Effector memory CD4-positive, alpha-beta T cell (primary cell): Measurements from ENCODE around the gene PPP2R3B.
"Not testable (repeated sequence)": the region's sequence is repeated elsewhere in the genome, so short reads cannot be mapped to it uniquely, and the experiment has no call there.

Experiments
- DNase-seq, 3 donors: peaks; one replicate each; pipeline ENCODE4 v3.0.0-alpha.2; 2020
- H3K27ac ChIP-seq: 2 replicates; pipeline ENCODE4 v1.7.0; 2013; ENCODE audit warnings: mild to moderate bottlenecking, low read length, moderate library complexity; ENCODE audit not compliant: insufficient read depth, poor library complexity, severe bottlenecking
- H3K27me3 ChIP-seq: replicated peaks from 2 replicates; pipeline ENCODE4 v1.7.0; 2013; ENCODE audit warnings: mild to moderate bottlenecking, low read length; ENCODE audit not compliant: insufficient read depth, control insufficient read depth, poor library complexity, severe bottlenecking
- H3K36me3 ChIP-seq: 2 replicates; pipeline ENCODE4 v1.7.0; 2013; ENCODE audit warnings: mild to moderate bottlenecking, low read length, moderate library complexity; ENCODE audit not compliant: control insufficient read depth, insufficient read depth
- H3K4me1 ChIP-seq: 2 replicates; pipeline ENCODE4 v1.7.0; 2013; ENCODE audit warnings: low read length, mild to moderate bottlenecking; ENCODE audit not compliant: control insufficient read depth, insufficient read depth, poor library complexity, severe bottlenecking
- H3K4me3 ChIP-seq: 2 replicates; pipeline ENCODE4 v1.7.0; 2013; ENCODE audit warnings: low read length, low read depth, mild to moderate bottlenecking; ENCODE audit not compliant: insufficient read depth, poor library complexity, severe bottlenecking
- H3K9me3 ChIP-seq: 2 replicates; pipeline ENCODE4 v1.7.0; 2013; ENCODE audit warnings: mild to moderate bottlenecking, low read length, moderate library complexity; ENCODE audit not compliant: control insufficient read depth

The PPP2R3B gene

DNA sequence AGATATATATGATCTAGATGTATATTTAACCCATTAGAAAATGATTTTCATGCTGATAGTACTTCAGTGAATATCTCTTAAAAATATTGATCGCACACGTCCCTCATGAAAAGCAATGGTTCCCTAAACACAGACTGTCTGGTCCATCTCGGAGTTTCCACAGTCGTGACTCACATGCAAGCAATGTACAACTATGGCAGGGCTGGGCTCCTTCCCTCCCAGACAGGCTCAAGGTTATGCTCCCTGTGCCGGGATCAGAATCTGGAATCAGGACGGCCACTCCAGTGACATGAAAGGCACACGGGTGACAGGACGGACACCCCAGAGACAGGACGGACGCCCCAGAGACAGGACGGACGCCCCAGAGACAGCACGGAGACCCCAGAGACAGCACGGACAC is 40.2 kb upstream of the PPP2R3B start:
- no peak for DNase-seq
- Histone ChIP-seq H3K36me3 (no peaks in the 10 kb centered on the region), H3K4me1 (no peaks in the 10 kb centered on the region), H3K9me3 (no peaks in the 10 kb centered on the region), H3K27ac (no peak overlapping the region), H3K27me3 (no peaks in the 10 kb centered on the region), H3K4me3 (no peak overlapping the region)

DNA sequence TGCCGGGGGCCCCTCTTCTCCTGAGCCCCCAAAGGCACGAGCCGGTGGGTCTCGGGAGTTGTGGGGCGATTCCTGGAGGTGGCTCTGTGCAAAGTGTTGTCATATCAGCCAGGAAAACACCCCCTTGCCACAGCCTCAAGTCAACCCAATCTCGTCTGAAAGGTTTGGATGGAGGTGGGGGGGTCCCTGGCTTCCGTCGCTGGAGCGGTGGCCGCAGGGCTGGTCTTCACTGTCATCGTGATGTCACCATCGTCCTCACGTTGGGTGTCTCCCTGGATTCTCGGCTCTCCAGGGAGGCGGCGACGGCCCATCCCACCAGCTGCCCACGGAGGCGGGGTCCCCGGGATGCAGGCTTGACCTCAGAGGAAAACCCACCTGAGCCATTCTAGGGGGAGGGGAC is 38.3 kb upstream of the PPP2R3B start:
- DNase-seq = no peak
- Histone ChIP-seq H3K4me1 (no peaks in the 10 kb centered on the region), H3K27ac (no peak overlapping the region), H3K4me3 (no peak overlapping the region), H3K9me3 (no peaks in the 10 kb centered on the region), H3K27me3 (no peaks in the 10 kb centered on the region), H3K36me3 (no peaks in the 10 kb centered on the region)

DNA sequence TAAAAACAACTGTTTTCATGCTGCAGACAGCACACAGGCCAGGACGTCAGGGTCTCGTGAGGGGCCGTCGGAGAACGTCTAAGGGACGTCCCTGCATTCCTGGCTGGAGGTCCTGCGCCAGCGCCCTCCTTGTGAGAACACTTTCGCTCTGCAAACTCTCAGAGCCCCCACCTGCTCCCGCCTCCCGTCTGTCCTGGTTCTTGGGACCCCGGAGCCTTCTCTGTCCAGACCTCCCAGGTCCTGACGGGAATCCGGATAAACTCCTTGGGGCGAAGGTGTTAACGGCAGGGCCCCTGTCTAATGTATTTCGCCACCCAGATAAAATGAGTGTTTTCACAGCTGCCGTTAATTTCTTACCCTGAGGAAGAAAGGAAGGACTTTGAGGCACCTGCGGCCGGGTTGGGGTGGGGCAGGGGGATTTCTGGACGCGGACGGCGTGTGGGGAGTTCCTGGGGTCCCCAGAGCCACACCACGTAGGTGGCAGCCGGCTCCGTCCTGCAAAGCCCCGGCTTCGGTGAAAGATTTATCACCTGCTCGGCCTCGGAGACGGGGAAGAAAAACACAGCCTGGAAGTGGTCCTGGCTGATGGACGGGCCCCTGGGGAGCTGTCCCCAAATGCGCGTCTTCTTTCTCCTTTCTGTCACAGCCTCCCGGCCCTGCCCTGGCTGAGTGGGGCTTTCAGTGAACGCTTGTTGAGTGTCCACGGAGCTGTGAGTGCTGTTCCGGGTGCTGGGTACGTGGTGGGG is 35.1 kb upstream of the PPP2R3B start:
- H3K9me3 ChIP-seq = no peaks in the 10 kb centered on the region
- H3K27me3 ChIP-seq = no peaks in the 10 kb centered on the region
- no peak for DNase-seq
- H3K4me1 ChIP-seq = no peaks in the 10 kb centered on the region
- H3K27ac ChIP-seq = no peak overlapping the region
- no peak overlapping the region for H3K4me3 ChIP-seq
- H3K36me3 ChIP-seq = no peaks in the 10 kb centered on the region

DNA sequence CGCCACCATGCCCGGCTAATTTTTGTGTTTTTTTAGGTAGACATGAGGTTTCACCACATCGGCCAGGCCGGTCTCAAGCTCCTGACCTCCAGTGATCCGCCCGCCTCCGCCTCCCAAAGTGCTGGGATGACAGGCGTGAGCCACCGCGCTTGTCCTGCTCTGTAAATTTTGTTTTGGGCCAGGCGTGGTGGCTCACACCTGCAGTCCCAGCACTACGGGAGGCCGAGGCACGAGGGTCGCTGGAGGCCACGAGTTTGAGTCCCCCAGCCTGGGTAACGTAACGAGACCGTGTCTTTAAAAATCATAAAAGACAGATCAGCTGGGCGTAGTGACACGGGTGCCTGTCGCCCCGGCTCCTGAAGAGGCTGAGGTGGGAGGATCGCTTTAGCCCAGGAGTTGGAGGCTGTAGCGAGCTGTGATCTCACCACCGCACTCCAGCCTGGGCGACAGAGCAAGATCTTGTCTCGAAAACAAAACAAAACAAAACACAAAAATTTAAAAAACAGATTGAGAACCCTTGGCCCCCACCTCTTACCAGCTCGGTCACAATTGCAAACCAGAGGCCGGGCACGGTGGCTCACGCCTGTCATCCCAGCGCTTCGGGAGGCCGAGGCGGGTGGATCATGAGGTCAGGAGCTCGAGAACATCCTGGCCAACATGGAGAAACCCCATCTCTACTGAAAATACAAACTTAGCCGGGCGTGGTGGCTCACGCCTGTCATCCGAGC is 34.0 kb upstream of the PPP2R3B start:
- no peaks in the 10 kb centered on the region for H3K27me3 ChIP-seq
- H3K36me3 ChIP-seq = no peaks in the 10 kb centered on the region
- DNase-seq = no peak
- H3K27ac ChIP-seq = no peak overlapping the region
- H3K9me3 ChIP-seq = no peaks in the 10 kb centered on the region
- no peak overlapping the region for H3K4me3 ChIP-seq
- H3K4me1 ChIP-seq = no peaks in the 10 kb centered on the region

DNA sequence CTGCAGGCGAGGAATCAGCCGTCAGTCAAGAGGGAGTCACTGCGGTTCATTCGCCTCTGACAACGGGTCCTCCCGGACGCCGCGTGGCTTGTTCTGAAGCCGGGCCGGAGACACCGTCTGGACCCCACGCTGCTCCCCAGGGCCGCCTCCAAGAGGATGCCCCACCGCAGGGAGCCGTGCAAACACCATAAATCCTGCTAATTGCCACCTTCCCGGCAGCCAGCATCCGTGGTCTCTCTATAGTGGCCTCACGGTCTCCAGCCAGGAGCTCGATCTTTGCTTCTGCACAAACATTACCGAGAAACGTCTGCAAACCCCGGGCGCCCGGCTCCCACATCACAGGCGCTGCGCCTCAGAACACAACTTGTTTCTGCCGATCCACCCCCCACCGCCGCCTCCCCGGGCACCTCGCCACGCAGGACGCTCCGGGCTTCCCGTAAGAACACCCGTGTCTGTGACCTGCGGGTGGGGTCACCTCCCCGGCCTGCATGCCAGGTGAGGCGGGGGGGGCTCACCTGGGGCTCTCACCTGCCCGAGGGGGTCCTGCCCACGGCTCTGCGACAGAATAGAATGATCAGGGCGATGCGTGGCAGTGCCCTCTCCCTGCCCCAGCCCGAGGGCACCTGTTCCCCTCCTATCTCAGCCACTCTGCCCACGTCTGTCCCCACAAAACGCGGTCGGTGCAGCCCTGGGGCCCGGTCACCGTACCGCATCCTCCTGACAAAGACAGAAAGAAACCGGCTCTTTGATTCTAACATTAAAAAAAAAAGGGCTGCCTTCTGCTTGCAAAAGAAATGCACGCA is 32.4 kb upstream of the PPP2R3B start:
- Histone ChIP-seq H3K27me3 (no peaks in the 10 kb centered on the region), H3K4me3 (no peak overlapping the region), H3K9me3 (no peaks in the 10 kb centered on the region), H3K27ac (no peak overlapping the region), H3K4me1 (no peaks in the 10 kb centered on the region), H3K36me3 (no peaks in the 10 kb centered on the region)
- no peak for DNase-seq

DNA sequence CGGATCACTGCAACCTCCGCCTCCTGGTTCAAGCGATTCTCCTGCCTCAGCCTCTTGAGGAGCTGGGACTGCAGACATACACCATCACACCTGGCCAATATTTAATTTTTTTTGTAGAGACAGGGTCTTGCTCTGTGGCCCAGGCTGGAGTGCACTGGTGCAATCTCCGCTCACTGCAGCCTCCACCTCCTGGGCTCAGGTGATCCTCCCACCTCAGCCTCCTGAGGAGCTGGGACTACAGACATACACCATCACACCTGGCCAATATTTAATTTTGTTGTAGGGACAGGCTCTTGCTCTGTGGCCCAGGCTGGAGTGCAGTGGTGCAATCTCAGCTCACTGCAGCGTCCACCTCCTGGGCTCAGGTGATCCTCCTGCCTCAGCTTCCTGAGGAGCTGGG is 28.8 kb upstream of the PPP2R3B start:
- H3K27ac ChIP-seq, DNase-seq, H3K9me3 ChIP-seq, H3K36me3 ChIP-seq, H3K4me3 ChIP-seq, H3K4me1 ChIP-seq, H3K27me3 ChIP-seq: not testable (repeated sequence)

DNA sequence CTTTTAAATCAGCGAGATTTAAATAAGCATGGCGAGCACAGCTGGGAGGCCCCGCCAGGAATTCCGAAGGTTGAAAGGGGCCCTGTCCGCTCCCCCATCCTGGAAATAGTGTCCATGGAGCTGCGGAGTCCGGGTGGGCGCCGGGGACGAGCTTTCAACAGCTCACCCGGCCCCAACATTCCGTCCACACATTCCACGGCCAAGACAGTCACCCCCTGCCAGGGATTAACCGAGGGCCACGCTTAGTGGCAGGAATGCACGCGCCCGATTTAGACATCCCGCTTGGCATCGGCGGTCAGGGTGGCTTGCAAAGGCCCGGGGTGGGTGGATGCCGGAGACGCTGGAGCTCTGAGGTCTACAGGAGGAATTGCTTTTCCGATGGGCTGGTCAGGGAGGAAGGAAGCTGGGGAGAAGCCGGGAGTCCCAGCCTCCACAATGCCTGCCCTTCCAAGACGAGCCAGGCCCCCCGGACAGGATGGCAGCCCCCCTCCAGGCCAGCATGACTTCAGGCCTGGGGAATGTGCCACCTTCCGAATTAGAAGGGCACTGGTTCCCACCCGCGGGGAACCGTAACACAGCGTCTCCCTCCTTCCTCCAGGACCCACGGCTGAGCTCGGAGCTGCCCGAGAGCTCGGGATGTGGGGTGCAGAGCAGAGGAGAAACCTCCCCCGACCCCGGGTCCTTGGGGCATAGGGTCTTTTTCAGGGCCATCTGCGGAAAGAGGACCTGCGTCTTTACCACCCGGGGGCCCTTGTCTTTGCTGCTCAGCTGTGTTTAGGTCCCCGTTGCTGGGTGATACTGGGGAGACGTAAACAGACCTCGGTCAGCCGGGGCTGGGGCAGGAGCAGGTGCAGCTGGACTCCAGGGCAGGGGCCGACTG is 26.9 kb upstream of the PPP2R3B start:
- no peaks in the 10 kb centered on the region for H3K27me3 ChIP-seq
- no peak for DNase-seq
- no peak overlapping the region for H3K27ac ChIP-seq
- H3K36me3 ChIP-seq = no peaks in the 10 kb centered on the region
- no peaks in the 10 kb centered on the region for H3K9me3 ChIP-seq
- H3K4me3 ChIP-seq = no peak overlapping the region
- no peaks in the 10 kb centered on the region for H3K4me1 ChIP-seq

DNA sequence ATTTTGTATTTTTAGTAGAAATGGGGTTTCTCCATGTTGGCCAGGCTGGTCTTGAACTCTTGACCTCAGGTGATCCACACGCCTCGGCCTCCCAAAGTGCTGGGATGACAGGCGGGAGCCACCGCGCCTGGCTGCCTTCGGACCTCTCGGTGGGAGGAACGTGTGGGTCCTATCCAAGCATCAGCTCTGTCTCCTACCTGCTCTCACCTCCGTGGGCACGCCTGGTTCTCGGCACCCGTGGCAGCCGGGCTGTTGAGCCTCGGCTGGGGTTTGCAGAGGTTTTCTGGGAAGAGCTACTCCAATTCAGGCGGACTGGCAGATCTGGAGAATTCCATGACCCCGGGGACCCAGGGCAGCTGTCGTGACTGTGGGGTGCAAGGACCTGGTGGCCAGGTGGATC is 23.6 kb upstream of the PPP2R3B start:
- no peak for DNase-seq
- Histone ChIP-seq H3K27me3 (no peaks in the 10 kb centered on the region), H3K9me3 (no peaks in the 10 kb centered on the region), H3K4me1 (no peaks in the 10 kb centered on the region), H3K4me3 (no peak overlapping the region), H3K36me3 (no peaks in the 10 kb centered on the region), H3K27ac (no peak overlapping the region)

DNA sequence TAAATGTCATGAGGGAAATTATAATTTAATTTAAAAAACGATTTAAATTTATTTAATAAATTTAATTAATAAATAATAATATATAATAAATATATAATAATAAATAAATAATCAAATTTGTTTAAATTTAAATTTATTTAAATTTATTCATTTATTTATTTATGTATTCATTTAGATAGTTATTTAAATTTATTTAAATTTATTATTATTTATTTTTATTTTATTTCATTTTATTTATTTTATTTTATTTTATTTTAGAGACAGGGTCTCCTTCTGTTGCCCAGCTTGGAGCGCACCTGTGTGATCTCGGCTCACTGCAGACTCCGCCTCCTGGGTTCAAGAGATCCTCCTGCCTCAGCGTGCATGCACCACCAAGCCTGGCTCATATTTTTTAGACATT is 18.4 kb upstream of the PPP2R3B start:
- Histone ChIP-seq H3K27me3 (no peaks in the 10 kb centered on the region), H3K27ac (no peak overlapping the region), H3K4me3 (no peak overlapping the region), H3K36me3 (no peaks in the 10 kb centered on the region), H3K9me3 (no peaks in the 10 kb centered on the region), H3K4me1 (no peaks in the 10 kb centered on the region)
- no peak for DNase-seq
